Naive thymus-derived CD8-positive, alpha-beta T cell (primary cell): ENCODE measurements around the gene ANKRD30A. TPM values are rescaled to one million over a fixed set of nuclear protein-coding genes. Genes with fewer than 3 reads are reported as not detected.
"Not testable (repeated sequence)": the region's sequence is repeated elsewhere in the genome, so short reads cannot be mapped to it uniquely, and the experiment has no call there.

Source experiments
- ATAC-seq, 2 donors: fragments of 150-1000 bp; cut with Tn5 transposase in 1 of 2; sonication (Bioruptor Pico), chemical (Tn5 transposase) in 1 of 2; 1 replicate in 1 of 2; 2 replicates in 1 of 2; pipeline ENCODE4 v1.10.0; 2021; ENCODE audit warnings: mild to moderate bottlenecking in 2 of 2, moderate library complexity in 2 of 2
- POLR2A ChIA-PET: fragments of 350-600 bp; sonication (Branson Sonifier 250); formaldehyde crosslinking; loops from one replicate; lab custom pipeline; 2021; ENCODE audit warnings: antibody characterized with exemption; lab: Charles Lee
- DNase-seq, 10 donors: peaks; one replicate each; pipeline versions ENCODE4 v3.0.0 to v3.0.0-alpha.2; 2020 to 2022
- H3K27ac Mint-ChIP-seq, 10 donors: one replicate each; pipeline ENCODE4 v1.8.0; 2020 to 2022; ENCODE audit warnings: mild to moderate bottlenecking in 10 of 10, mixed read lengths in 10 of 10, moderate library complexity in 4 of 10, inconsistent platforms in 1 of 10
- H3K27me3 Mint-ChIP-seq, 5 donors: one replicate each; pipeline ENCODE4 v1.8.0; 2021 to 2022; ENCODE audit warnings: mixed read lengths in 5 of 5
- H3K36me3 Mint-ChIP-seq, 3 donors: one replicate each; pipeline ENCODE4 v1.8.0; 2020 to 2022; ENCODE audit warnings: mixed read lengths in 3 of 3, mild to moderate bottlenecking in 2 of 3, inconsistent platforms in 1 of 3
- H3K4me1 Mint-ChIP-seq, 4 donors: one replicate each; pipeline ENCODE4 v1.8.0; 2021 to 2022; ENCODE audit warnings: mixed read lengths in 4 of 4
- H3K4me3 Mint-ChIP-seq, 10 donors: one replicate each; pipeline ENCODE4 v1.8.0; 2020 to 2022; ENCODE audit warnings: mild to moderate bottlenecking in 10 of 10, mixed read lengths in 10 of 10, moderate library complexity in 6 of 10, inconsistent platforms in 1 of 10
- H3K9me3 Mint-ChIP-seq, 9 donors: one replicate each; pipeline ENCODE4 v1.8.0; 2020 to 2022; ENCODE audit warnings: mixed read lengths in 9 of 9, mild to moderate bottlenecking in 3 of 9, inconsistent platforms in 1 of 9, moderate library complexity in 1 of 9
- polyA plus RNA-seq, 3 donors: library from polyadenylated mRNA; unstranded; fragments of 300-500 nt; fragmentation: Illumina TruSeq; gene quantifications; one replicate each; pipeline ENCODE4 v1.2.3, GENCODE V29; 2021
- total RNA-seq, 8 experiments: library from RNA in 2 of 8; stranded (reverse) in 2 of 8; gene quantifications; one replicate each; pipeline ENCODE4 v1.2.3 and lab custom pipeline; 2021 to 2026

The ANKRD30A gene
- not detected for total RNA-seq
- not detected for polyA plus RNA-seq
- total RNA-seq (lab: John Stamatoyannopoulos, UW), result 0 to 0.32 (median 0) reads per million in 6 experiments

DNA sequence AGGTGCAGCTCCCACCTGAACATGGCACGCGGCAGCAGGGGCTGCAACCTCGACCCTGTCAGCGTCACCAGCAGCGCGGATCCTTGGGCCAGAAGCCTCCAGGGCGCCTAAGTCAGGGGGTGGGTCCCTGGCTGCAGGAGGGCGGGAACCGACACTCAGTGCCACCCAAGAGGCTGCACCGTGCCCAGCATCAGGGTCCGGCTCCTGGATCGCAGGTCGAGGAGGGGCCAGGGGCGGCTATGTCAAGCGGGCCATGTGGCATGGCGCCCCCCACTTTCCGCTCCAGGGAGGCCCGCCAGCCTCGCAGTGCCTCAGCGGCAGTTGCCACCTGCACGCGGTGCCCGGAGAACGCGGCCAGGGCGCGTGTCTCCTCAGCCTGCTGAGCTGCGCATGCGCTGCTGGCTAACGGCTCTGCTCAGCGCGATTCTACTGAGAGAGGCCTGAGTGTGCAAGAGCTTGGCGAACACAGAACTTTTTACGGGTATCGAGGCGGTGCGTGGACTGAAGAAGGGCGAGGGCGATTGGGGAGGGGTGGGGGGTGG is at the start of gene ANKRD30A:
TSS of gene ANKRD30A (plus strand) at position 408 of the 542 bp plus-strand sequence. CDS start 190 bp downstream, outside the sequence.
- no peak for ATAC-seq
- H3K36me3 Mint-ChIP-seq, result no peaks in the 10 kb centered on the region
- no peak for DNase-seq

DNA sequence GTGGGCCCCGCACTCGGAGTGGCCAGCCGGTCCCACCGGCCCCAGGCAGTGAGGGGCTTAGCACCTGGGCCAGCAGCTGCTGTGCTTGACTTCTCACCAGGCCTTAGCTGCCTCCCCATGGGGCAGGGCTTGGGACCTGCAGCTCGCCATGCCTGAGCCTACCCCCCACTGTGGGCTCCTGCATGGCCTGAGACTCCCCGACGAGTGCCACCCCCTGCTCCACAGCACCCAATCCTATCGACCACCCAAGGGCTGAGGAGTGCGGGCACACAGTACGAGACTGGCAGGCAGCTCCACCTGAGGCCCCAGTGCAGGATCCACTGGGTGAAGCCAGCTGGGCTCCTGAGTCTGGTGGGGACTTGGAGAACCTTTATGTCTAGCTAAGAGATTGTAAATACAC is 49.3 kb upstream of the ANKRD30A start:
- H3K4me3 Mint-ChIP-seq, H3K27ac Mint-ChIP-seq, H3K27me3 Mint-ChIP-seq, POLR2A ChIA-PET, H3K36me3 Mint-ChIP-seq, ATAC-seq, H3K4me1 Mint-ChIP-seq, DNase-seq: not testable (repeated sequence)
- H3K9me3 Mint-ChIP-seq, result peaks cover 0 to 31% (median 8%) of the 10 kb centered on the region in 9 donors

More for the DNA sequence above, at the start of gene ANKRD30A:
- H3K27ac Mint-ChIP-seq, result no peak within 1 kb of the TSS
- H3K9me3 Mint-ChIP-seq, result peaks cover 0 to 27% (median 2%) of the 10 kb centered on the region in 9 donors
- H3K4me3 Mint-ChIP-seq, result no peak within 1 kb of the TSS
- no peaks in the 10 kb centered on the region for H3K27me3 Mint-ChIP-seq
- POLR2A ChIA-PET, result no interaction called here
- no peaks in the 10 kb centered on the region for H3K4me1 Mint-ChIP-seq

DNA sequence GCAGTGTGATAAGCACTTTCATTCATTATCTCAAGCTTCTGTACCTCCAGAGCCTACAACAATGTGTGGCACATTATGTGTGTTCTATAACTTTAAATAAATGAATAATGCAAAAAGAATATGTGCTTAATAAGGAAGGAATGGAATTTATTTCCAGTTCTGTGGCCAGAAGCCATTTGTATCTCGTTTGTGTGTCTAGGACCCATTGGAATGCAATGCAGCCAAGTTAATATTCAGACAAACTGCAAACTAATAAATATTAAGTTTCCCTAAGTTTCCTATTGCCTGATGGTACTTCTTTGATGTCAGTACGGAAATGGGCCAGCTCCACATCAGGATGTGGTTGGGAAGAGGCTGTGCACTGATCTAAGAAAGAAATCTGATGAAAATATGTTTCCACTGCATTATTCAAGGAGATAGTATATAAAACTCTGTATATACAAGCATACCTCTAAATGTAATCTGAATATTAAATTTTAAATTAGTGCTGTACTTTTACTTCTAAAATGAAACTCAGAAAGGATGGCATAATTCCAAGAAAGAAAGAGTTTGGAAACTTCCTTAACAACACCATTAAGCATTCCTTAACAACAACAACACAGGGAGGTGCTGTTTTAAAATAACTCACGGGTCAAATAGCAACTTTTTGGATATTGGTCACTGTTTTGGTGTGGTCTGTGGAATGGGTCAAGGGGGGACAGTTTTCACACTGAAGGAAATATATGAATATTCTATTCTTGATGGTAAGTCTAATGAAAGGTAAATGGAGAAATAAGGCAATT is 29.4 kb upstream of the ANKRD30A start:
- H3K36me3 Mint-ChIP-seq, result no peaks in the 10 kb centered on the region
- H3K27me3 Mint-ChIP-seq, result no peaks in the 10 kb centered on the region
- no peak overlapping the region for H3K27ac Mint-ChIP-seq
- ATAC-seq, result no peak
- POLR2A ChIA-PET, result no interaction called here
- peaks cover 3 to 58% (median 20%) of the 10 kb centered on the region in 9 donors for H3K9me3 Mint-ChIP-seq
- DNase-seq, result no peak
- H3K4me3 Mint-ChIP-seq, result no peak overlapping the region
- H3K4me1 Mint-ChIP-seq, result no peaks in the 10 kb centered on the region

GRCh38 chr10:37101261-37101660 is 24.1 kb upstream of the ANKRD30A start:
- no peak overlapping the region for H3K27ac Mint-ChIP-seq

DNA sequence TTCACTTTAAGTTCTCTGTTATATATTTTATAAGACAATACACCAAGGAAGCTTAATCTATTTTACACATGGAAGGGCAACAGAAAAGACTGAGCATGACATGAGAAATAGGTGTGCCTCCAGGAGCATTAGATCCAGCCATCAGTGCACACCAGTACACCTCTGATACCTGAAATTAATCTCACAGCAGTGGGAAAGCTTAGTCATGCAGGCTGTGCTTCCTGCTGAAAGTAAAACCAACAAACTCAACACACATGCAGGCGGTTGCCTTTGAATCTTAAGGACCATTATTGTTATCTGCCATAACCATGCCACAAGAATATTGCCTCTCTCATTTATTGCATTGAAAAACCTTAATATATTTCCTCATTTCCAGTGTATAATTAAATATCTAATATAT is 16.4 kb upstream of the ANKRD30A start:
- Mint-ChIP-seq H3K36me3 (no peaks in the 10 kb centered on the region), H3K27ac (no peak overlapping the region), H3K4me1 (no peaks in the 10 kb centered on the region), H3K27me3 (no peaks in the 10 kb centered on the region), H3K4me3 (no peak overlapping the region), H3K9me3 (peaks cover 0 to 43% (median 11%) of the 10 kb centered on the region in 9 donors)
- POLR2A ChIA-PET, result no interaction called here
- DNase-seq (no peak), ATAC-seq (no peak)

More at GRCh38 chr10:37101261-37101660, 24.1 kb upstream of the ANKRD30A start:
- Mint-ChIP-seq H3K9me3 (peaks cover 0 to 42% (median 13%) of the 10 kb centered on the region in 9 donors), H3K36me3 (no peaks in the 10 kb centered on the region), H3K27me3 (no peaks in the 10 kb centered on the region), H3K4me3 (no peak overlapping the region), H3K4me1 (no peaks in the 10 kb centered on the region)
- DNase-seq (no peak), ATAC-seq (no peak)
- POLR2A ChIA-PET, result no interaction called here

GRCh38 chr10:37124532-37124931 is 866 bp upstream of the ANKRD30A start:
- Mint-ChIP-seq H3K27me3 (no peaks in the 10 kb centered on the region), H3K4me3 (no peak overlapping the region), H3K9me3 (peaks cover 0 to 27% (median 2%) of the 10 kb centered on the region in 9 donors), H3K27ac (no peak overlapping the region), H3K36me3 (no peaks in the 10 kb centered on the region), H3K4me1 (no peaks in the 10 kb centered on the region)
- POLR2A ChIA-PET, result no interaction called here
- ATAC-seq (no peak), DNase-seq (no peak)

DNA sequence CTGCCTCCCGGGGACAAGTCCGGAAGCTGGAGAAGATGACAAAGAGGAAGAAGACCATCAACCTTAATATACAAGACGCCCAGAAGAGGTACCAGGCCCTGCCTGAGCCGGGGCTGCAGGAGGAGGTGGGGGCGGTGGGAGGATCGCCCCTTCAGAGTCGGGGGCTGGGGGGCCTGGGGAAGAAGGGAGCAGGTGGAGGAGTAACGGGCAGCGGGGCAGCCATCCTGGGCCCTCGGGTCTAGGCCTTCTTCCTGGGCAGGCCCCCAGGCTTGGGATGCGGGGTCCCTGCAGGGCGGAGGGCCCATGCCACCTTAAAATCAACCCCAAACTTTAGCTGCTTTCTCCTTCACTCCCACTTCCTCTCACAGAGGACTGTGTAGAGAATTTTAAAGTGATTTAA is 523 bp downstream of the ANKRD30A start:
- Mint-ChIP-seq H3K36me3 (no peaks in the 10 kb centered on the region), H3K27me3 (no peaks in the 10 kb centered on the region), H3K4me3 (no peak overlapping the region), H3K9me3 (peaks cover 0 to 27% (median 2%) of the 10 kb centered on the region in 9 donors), H3K27ac (no peak overlapping the region), H3K4me1 (no peaks in the 10 kb centered on the region)
- POLR2A ChIA-PET, result no interaction called here
- no peak for ATAC-seq
- no peak for DNase-seq

- ATAC-seq, result no peak
- POLR2A ChIA-PET, result no interaction called here
- H3K27ac Mint-ChIP-seq, result no peak overlapping the region
Measured at GRCh38 chr10:37146443-37146842, 21.0 kb downstream of the ANKRD30A start.

DNA sequence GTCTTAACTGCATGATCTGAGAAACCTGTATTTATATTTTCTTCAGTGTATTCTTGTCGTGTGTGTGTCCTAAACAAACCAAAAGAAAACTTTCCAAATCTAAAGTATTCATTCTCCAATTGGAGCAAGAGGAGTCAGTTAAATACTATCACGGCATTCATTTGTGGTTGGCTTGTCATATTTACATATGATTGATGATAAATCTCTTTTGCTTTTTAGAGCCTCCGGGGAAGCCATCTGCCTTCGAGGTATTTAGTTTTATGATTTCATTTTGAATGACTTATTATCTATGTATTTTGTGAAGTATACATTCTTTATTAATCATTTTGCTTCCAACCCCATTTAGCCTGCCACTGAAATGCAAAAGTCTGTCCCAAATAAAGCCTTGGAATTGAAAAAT is 37.0 kb downstream of the ANKRD30A start:
- H3K9me3 Mint-ChIP-seq, result peaks cover 0 to 12% (median 5%) of the 10 kb centered on the region in 9 donors
- H3K4me3 Mint-ChIP-seq, DNase-seq, ATAC-seq, POLR2A ChIA-PET, H3K4me1 Mint-ChIP-seq, H3K27me3 Mint-ChIP-seq, H3K36me3 Mint-ChIP-seq, H3K27ac Mint-ChIP-seq: not testable (repeated sequence)

More at GRCh38 chr10:37146443-37146842, 21.0 kb downstream of the ANKRD30A start:
- no peak for DNase-seq
- H3K36me3 Mint-ChIP-seq, result no peaks in the 10 kb centered on the region
- H3K4me3 Mint-ChIP-seq, result no peak overlapping the region
- H3K4me1 Mint-ChIP-seq, result no peaks in the 10 kb centered on the region
- peaks cover 5 to 27% (median 10%) of the 10 kb centered on the region in 9 donors for H3K9me3 Mint-ChIP-seq
- H3K27me3 Mint-ChIP-seq, result no peaks in the 10 kb centered on the region

DNA sequence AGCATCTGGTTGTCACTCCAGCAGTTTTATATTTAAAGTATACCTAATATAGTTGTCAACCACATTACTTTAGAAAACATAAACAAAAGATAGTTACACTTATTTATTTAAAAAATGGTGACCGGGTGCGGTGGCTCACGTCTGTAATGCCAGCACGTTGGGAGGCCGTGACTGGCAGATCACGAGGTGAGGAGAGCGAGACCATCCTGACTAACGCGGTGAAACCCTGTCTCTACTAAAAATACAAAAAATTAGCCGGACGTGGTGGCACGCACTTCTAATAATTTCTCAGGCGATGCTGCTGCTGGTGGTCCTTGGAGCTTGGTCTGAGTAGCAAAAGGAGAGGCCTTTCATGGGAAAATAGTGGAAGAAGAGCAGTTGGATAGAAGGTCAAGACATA is 46.5 kb downstream of the ANKRD30A start:
- not testable (repeated sequence) for ATAC-seq, H3K27me3 Mint-ChIP-seq, H3K4me3 Mint-ChIP-seq

GRCh38 chr10:37178296-37178695 is 52.9 kb downstream of the ANKRD30A start:
- H3K9me3 Mint-ChIP-seq, result peaks cover 0 to 10% (median 3%) of the 10 kb centered on the region in 9 donors
- H3K4me1 Mint-ChIP-seq, H3K36me3 Mint-ChIP-seq, POLR2A ChIA-PET, H3K4me3 Mint-ChIP-seq, DNase-seq, ATAC-seq, H3K27me3 Mint-ChIP-seq, H3K27ac Mint-ChIP-seq: not testable (repeated sequence)

More for the DNA sequence above, 46.5 kb downstream of the ANKRD30A start:
- DNase-seq, H3K4me1 Mint-ChIP-seq, H3K27ac Mint-ChIP-seq, H3K36me3 Mint-ChIP-seq, H3K9me3 Mint-ChIP-seq, POLR2A ChIA-PET: not testable (repeated sequence)

DNA sequence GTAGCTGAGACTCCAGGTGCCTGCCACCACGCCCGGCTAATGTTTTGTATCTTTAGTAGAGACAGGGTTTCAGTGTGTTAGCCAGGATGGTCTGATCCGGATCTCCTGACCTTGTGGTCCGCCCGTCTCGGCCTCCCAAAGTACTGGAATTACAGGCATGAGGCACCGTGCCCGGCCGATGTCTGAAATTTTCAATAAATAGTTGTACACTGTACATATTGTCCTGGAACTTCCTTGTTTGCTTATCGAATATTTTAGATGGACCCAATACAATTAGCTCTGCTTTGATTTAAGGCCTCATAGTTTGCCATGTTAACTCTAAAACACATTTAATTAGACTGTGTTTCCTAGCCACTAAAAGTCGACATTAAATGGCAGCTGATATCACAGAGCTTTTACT is 57.3 kb downstream of the ANKRD30A start:
- H3K27me3 Mint-ChIP-seq, H3K9me3 Mint-ChIP-seq, H3K36me3 Mint-ChIP-seq, ATAC-seq, POLR2A ChIA-PET, H3K27ac Mint-ChIP-seq, H3K4me3 Mint-ChIP-seq, DNase-seq, H3K4me1 Mint-ChIP-seq: not testable (repeated sequence)

- Mint-ChIP-seq H3K4me1 (no peaks in the 10 kb centered on the region), H3K27me3 (no peaks in the 10 kb centered on the region), H3K36me3 (peaks cover 0 to 2% (median 0%) of the 10 kb centered on the region in 3 donors), H3K27ac (no peak overlapping the region), H3K9me3 (peaks cover 8 to 50% (median 30%) of the 10 kb centered on the region in 9 donors), H3K4me3 (no peak overlapping the region)
- DNase-seq, result no peak
- POLR2A ChIA-PET, result no interaction called here
- no peak for ATAC-seq
Measured at GRCh38 chr10:37206132-37206531, 80.7 kb downstream of the ANKRD30A start.
